GM21423 (cell line): ENCODE results near the gene PPP1R9B.

Experiments used
- ATAC-seq: cut with Tn5 transposase; IDR thresholded peaks from one replicate; pipeline ENCODE4 v1.9.1; 2021; ENCODE audit warnings: mild to moderate bottlenecking, moderate library complexity; ENCODE audit not compliant: unreplicated experiment

Gene PPP1R9B

GRCh38 chr17:50150354-50151040 is at the start of gene PPP1R9B:
Gene PPP1R9B (minus strand): TSS chr17:50150677. CDS start chr17:50150513, 164 bp downstream.
- ATAC-seq: no peak

- ATAC-seq: no peak
Observed at GRCh38 chr17:50199803-50200456, 49.5 kb upstream of the PPP1R9B start.

GRCh38 chr17:50199211-50199802 is 48.8 kb upstream of the PPP1R9B start:
- ATAC-seq: no peak

GRCh38 chr17:50198026-50198669 is 47.7 kb upstream of the PPP1R9B start:
- ATAC-seq: no peak

- ATAC-seq: no peak
Observed at GRCh38 chr17:50196826-50197225, 46.3 kb upstream of the PPP1R9B start.

GRCh38 chr17:50196036-50196435 is 45.6 kb upstream of the PPP1R9B start:
- ATAC-seq: no peak

GRCh38 chr17:50194934-50195865 is 44.7 kb upstream of the PPP1R9B start:
- ATAC-seq: no peak

- no peak for ATAC-seq
Observed at GRCh38 chr17:50194140-50194933, 43.9 kb upstream of the PPP1R9B start.

- ATAC-seq: no peak
Observed at GRCh38 chr17:50192618-50193291, 42.3 kb upstream of the PPP1R9B start.

GRCh38 chr17:50192144-50192617 is 41.7 kb upstream of the PPP1R9B start:
- ATAC-seq: no peak

GRCh38 chr17:50191359-50192143 is 41.1 kb upstream of the PPP1R9B start:
- no peak for ATAC-seq

- no peak for ATAC-seq
Observed at GRCh38 chr17:50190603-50191358, 40.3 kb upstream of the PPP1R9B start.

GRCh38 chr17:50190293-50190602 is 39.8 kb upstream of the PPP1R9B start:
- ATAC-seq: no peak

- ATAC-seq: no peak
Observed at GRCh38 chr17:50189550-50190292, 39.2 kb upstream of the PPP1R9B start.

- no peak for ATAC-seq
Observed at GRCh38 chr17:50188921-50189549, 38.6 kb upstream of the PPP1R9B start.

- no peak for ATAC-seq
Observed at GRCh38 chr17:50188531-50188920, 38.0 kb upstream of the PPP1R9B start.
